ENCODE results near the gene DHX16. TPM values are rescaled to one million over a fixed set of nuclear protein-coding genes. Genes with fewer than 3 reads are reported as not detected.

Gene DHX16
- total and polyA plus RNA-seq, 9 of the 15 experiments (the other 6 are each of a cell fraction or from before 2014, with no cell fraction given): 14.6 to 66.1 (median 47.5) TPM

DNA sequence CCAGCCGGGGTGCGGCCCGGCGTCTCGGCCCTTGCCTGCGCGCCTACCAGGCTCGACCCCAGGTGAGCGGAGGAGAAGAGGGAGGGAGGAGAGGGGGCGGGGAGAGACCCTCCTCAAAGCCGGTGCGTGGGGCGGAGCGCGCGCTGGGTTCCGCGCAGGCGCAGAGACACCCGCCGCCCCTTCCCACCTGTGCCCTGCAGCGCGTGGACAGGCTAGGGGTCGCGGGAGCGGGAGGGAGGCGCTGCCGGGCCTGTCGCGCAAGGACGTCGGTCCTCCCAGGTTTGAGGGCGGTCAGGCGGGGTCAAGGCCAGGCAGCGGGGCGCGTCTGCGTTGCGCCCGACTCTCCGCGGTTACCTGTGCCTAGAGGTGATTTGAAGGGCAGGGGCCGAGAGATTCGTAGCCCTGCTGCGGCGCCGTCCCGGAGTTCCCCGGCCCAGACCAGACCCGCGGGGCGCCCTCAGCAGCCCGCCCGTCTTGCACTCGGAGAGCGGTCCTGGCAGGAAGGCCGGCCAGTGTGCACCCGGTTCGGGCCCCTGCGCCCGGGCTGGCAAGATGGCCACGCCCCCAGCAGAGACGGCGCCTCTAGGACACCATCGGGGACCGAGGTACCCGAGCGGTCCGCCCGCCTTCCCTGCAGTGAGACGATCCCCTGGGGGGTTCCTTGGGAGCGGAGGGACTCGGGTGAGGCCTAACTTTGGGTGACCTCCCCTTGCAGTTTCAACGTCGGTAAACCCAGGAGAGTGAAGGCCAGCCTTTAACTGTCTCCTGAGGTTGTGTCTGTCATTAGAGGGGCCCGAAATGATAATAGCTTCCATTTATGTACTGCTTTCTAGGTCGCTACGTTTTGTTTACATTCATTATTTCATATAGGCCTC lies 25.3 kb downstream of the DHX16 start (continued):
- TF ChIP-seq MGA (IDR thresholded peaks at IDR 0.05) (peak; percentile 30), RBM17 (IDR thresholded peaks at IDR 0.05; ENCODE audit: borderline replicate concordance, low read depth, low read length) (no peak), ESRRA (IDR thresholded peaks at IDR 0.05; ENCODE audit: borderline replicate concordance, low read depth) (peak; percentile 99), HCFC1 (IDR thresholded peaks at IDR 0.05; ENCODE audit: low read depth, low read length) (peak; percentile 41; the same call in 1 of the 2 replicates), MEIS2 (IDR thresholded peaks at IDR 0.05; ENCODE audit: partially characterized antibody) (peak; percentile 41)
- TF ChIP-seq, protein P1, sequence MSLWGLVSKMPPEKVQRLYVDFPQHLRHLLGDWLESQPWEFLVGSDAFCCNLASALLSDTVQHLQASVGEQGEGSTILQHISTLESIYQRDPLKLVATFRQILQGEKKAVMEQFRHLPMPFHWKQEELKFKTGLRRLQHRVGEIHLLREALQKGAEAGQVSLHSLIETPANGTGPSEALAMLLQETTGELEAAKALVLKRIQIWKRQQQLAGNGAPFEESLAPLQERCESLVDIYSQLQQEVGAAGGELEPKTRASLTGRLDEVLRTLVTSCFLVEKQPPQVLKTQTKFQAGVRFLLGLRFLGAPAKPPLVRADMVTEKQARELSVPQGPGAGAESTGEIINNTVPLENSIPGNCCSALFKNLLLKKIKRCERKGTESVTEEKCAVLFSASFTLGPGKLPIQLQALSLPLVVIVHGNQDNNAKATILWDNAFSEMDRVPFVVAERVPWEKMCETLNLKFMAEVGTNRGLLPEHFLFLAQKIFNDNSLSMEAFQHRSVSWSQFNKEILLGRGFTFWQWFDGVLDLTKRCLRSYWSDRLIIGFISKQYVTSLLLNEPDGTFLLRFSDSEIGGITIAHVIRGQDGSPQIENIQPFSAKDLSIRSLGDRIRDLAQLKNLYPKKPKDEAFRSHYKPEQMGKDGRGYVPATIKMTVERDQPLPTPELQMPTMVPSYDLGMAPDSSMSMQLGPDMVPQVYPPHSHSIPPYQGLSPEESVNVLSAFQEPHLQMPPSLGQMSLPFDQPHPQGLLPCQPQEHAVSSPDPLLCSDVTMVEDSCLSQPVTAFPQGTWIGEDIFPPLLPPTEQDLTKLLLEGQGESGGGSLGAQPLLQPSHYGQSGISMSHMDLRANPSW (CRISPR knock-in tag; IDR thresholded peaks at IDR 0.05): peak; percentile 42; the same call in 1 of the 2 replicates
- TF ChIP-seq, protein P2, sequence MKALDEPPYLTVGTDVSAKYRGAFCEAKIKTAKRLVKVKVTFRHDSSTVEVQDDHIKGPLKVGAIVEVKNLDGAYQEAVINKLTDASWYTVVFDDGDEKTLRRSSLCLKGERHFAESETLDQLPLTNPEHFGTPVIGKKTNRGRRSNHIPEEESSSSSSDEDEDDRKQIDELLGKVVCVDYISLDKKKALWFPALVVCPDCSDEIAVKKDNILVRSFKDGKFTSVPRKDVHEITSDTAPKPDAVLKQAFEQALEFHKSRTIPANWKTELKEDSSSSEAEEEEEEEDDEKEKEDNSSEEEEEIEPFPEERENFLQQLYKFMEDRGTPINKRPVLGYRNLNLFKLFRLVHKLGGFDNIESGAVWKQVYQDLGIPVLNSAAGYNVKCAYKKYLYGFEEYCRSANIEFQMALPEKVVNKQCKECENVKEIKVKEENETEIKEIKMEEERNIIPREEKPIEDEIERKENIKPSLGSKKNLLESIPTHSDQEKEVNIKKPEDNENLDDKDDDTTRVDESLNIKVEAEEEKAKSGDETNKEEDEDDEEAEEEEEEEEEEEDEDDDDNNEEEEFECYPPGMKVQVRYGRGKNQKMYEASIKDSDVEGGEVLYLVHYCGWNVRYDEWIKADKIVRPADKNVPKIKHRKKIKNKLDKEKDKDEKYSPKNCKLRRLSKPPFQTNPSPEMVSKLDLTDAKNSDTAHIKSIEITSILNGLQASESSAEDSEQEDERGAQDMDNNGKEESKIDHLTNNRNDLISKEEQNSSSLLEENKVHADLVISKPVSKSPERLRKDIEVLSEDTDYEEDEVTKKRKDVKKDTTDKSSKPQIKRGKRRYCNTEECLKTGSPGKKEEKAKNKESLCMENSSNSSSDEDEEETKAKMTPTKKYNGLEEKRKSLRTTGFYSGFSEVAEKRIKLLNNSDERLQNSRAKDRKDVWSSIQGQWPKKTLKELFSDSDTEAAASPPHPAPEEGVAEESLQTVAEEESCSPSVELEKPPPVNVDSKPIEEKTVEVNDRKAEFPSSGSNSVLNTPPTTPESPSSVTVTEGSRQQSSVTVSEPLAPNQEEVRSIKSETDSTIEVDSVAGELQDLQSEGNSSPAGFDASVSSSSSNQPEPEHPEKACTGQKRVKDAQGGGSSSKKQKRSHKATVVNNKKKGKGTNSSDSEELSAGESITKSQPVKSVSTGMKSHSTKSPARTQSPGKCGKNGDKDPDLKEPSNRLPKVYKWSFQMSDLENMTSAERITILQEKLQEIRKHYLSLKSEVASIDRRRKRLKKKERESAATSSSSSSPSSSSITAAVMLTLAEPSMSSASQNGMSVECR (CRISPR knock-in tag; IDR thresholded peaks at IDR 0.05): peak; percentile 95

Measured in K562 (cell line).